ENCODE results near the gene RBMS3. TPM values are rescaled to one million over a fixed set of nuclear protein-coding genes. Genes with fewer than 3 reads are reported as not detected.

The RBMS3 gene
- total RNA-seq, 4 donors from 2014 or later, result 116 to 171 (median 152) TPM

GRCh38 chr3:29639578-29640290 is 358.9 kb downstream of the RBMS3 start:
- H3K4me3 ChIP-seq (replicated peaks in 1 of 3), result no peak overlapping the region
- H3K27me3 ChIP-seq, result no peaks in the 10 kb centered on the region
- WGBS, 2 donors, result 47 to 61% methylated on average over 2 of the region's 2 CpGs
- TF ChIP-seq CTCF (IDR thresholded peaks at IDR 0.05) (no peak), POLR2A (IDR thresholded peaks at IDR 0.05) (no peak)
- no peak for DNase-seq
- H3K4me1 ChIP-seq, result peaks cover 17 to 32% of the 10 kb centered on the region in 2 donors
- no peaks in the 10 kb centered on the region for H3K36me3 ChIP-seq
- intact Hi-C loops (cut with DNase I), result no loop called here
- H3K9me3 ChIP-seq, result no peaks in the 10 kb centered on the region
- peak overlapping the region in 2 of 3 donors; percentile 7 to 15 for H3K27ac ChIP-seq

- TF ChIP-seq POLR2A (IDR thresholded peaks at IDR 0.05) (peak in 1 of 2 donors; percentile 48), CTCF (IDR thresholded peaks at IDR 0.05) (peak in 2 of 6 experiments; percentile 17 to 22)
- Histone ChIP-seq H3K36me3 (no peaks in the 10 kb centered on the region), H3K9me3 (no peaks in the 10 kb centered on the region), H3K27ac (peak overlapping the region; percentile 58 to 86 (median 83)), H3K27me3 (no peaks in the 10 kb centered on the region), H3K4me3 (replicated peaks in 1 of 3) (no peak overlapping the region), H3K4me1 (peaks cover 23 to 46% of the 10 kb centered on the region in 2 donors)
- peak; percentile 68 to 73 for DNase-seq
- intact Hi-C loops (cut with DNase I), result no loop called here
- WGBS, 2 donors, result 23 to 40% methylated on average over 5 of the region's 5 CpGs
Measured at GRCh38 chr3:29642393-29643033, 361.6 kb downstream of the RBMS3 start.

GRCh38 chr3:29643034-29643425 is 362.2 kb downstream of the RBMS3 start:
- 82% methylated on average over 3 of the region's 3 CpGs for WGBS, 2 donors
- H3K4me1 ChIP-seq, result peaks cover 23 to 46% of the 10 kb centered on the region in 2 donors
- no peak for DNase-seq
- no peaks in the 10 kb centered on the region for H3K9me3 ChIP-seq
- no peaks in the 10 kb centered on the region for H3K36me3 ChIP-seq
- intact Hi-C loops (cut with DNase I), result no loop called here
- H3K27me3 ChIP-seq, result no peaks in the 10 kb centered on the region
- TF ChIP-seq POLR2A (IDR thresholded peaks at IDR 0.05), result no peak
- TF ChIP-seq CTCF (IDR thresholded peaks at IDR 0.05), result no peak
- H3K27ac ChIP-seq, result peak overlapping the region; percentile 46 to 86 (median 83)
- H3K4me3 ChIP-seq (replicated peaks in 1 of 3), result no peak overlapping the region

GRCh38 chr3:29644261-29644660 is 363.4 kb downstream of the RBMS3 start:
- Histone ChIP-seq H3K36me3 (no peaks in the 10 kb centered on the region), H3K4me1 (peaks cover 23 to 43% of the 10 kb centered on the region in 2 donors), H3K9me3 (no peaks in the 10 kb centered on the region), H3K27me3 (no peaks in the 10 kb centered on the region), H3K27ac (no peak overlapping the region), H3K4me3 (replicated peaks in 1 of 3) (no peak overlapping the region)
- no peak for TF ChIP-seq CTCF (IDR thresholded peaks at IDR 0.05)
- TF ChIP-seq POLR2A (IDR thresholded peaks at IDR 0.05), result no peak
- 87 to 97% methylated on average over 6 of the region's 6 CpGs for WGBS, 2 donors
- intact Hi-C loops (cut with DNase I), result no loop called here
- no peak for DNase-seq

Measured in thyroid gland (tissue), 4 donors.